HEK293T (cell line): ENCODE measurements around the gene GALNT12.

Source experiments
- ARNT ChIP-seq: fragments of 450-650 bp; IDR thresholded peaks from 2 replicates; pipeline ENCODE4 v1.6.1; 2017; ENCODE audit warnings: mild to moderate bottlenecking
- BHLHE40 ChIP-seq: fragments of 450-650 bp; IDR thresholded peaks from 2 replicates; pipeline ENCODE4 v1.6.1; 2016; ENCODE audit warnings: mild to moderate bottlenecking, moderate library complexity, borderline replicate concordance
- CTBP1 ChIP-seq: fragments of 450-650 bp; IDR thresholded peaks from 2 replicates; pipeline ENCODE4 v1.6.1; 2016; ENCODE audit warnings: borderline replicate concordance
- FOXM1 ChIP-seq: fragments of 450-650 bp; IDR thresholded peaks from 2 replicates; pipeline ENCODE4 v1.6.1; 2017; ENCODE audit warnings: mild to moderate bottlenecking, borderline replicate concordance
- L3MBTL2 ChIP-seq: fragments of 450-650 bp; conservative IDR thresholded peaks from 2 replicates; pipeline ENCODE4 v1.6.1; 2016; ENCODE audit warnings: mild to moderate bottlenecking
- LEF1 ChIP-seq: fragments of 450-650 bp; IDR thresholded peaks from 2 replicates; pipeline ENCODE4 v1.6.1; 2017; ENCODE audit warnings: mild to moderate bottlenecking, borderline replicate concordance
- PKNOX1 ChIP-seq: fragments of 450-650 bp; IDR thresholded peaks from 2 replicates; pipeline ENCODE4 v1.6.1; 2016
- SP1 ChIP-seq: fragments of 450-650 bp; IDR thresholded peaks from 2 replicates; pipeline ENCODE4 v1.6.1; 2017
- SUZ12 ChIP-seq: fragments of 450-650 bp; IDR thresholded peaks from 2 replicates; pipeline ENCODE4 v1.6.1; 2016; ENCODE audit warnings: mild to moderate bottlenecking
- ZNF384 ChIP-seq: fragments of 450-650 bp; IDR thresholded peaks from 2 replicates; pipeline ENCODE4 v1.6.1; 2016

GRCh38 chr9:98821831-98822230 is 14.4 kb downstream of the GALNT12 start:
- TF ChIP-seq CTBP1 = no peak
- TF ChIP-seq ZNF384 = no peak
- no peak for TF ChIP-seq LEF1
- no peak for TF ChIP-seq SP1
- TF ChIP-seq BHLHE40 = no peak
- TF ChIP-seq SUZ12 = no peak
- TF ChIP-seq L3MBTL2 = no peak
- no peak for TF ChIP-seq ARNT
- TF ChIP-seq FOXM1 = no peak
- TF ChIP-seq PKNOX1 = no peak
